Kidney epithelial cell (primary cell): Measurements from ENCODE around the gene GP1BB. TPM values are rescaled to one million over a fixed set of nuclear protein-coding genes. Genes with fewer than 3 reads are reported as not detected.

Source experiments
- DNase-seq: peaks from one replicate; pipeline ENCODE4 v3.0.0-alpha.2; 2010; ENCODE audit warnings: low read depth
- H3K27me3 ChIP-seq: 2 replicates; pipeline ENCODE4 v1.6.0; 2011; ENCODE audit warnings: low read length; ENCODE audit not compliant: control insufficient read depth, insufficient read depth
- H3K36me3 ChIP-seq: 2 replicates; pipeline ENCODE4 v1.5.1; 2011; ENCODE audit warnings: low read length; ENCODE audit not compliant: control insufficient read depth, insufficient read depth
- H3K4me3 ChIP-seq: 2 replicates; pipeline ENCODE4 v1.5.1; 2011; ENCODE audit warnings: low read depth, mild to moderate bottlenecking, control low read depth, low read length
- total RNA-seq: library from RNA; depleted of rRNA; stranded (reverse); fragments of >200 nt; gene quantifications from 2 replicates; pipeline ENCODE4 v1.2.3, GENCODE V29; 2015
- TF ChIP-seq, protein P1 (sequence below): IDR thresholded peaks from 2 replicates; pipeline ENCODE4 v1.5.1; 2011; ENCODE audit warnings: mild to moderate bottlenecking, moderate library complexity, low read length, control low read depth, inconsistent platforms; ENCODE audit not compliant: insufficient read depth, poor library complexity, severe bottlenecking

Gene GP1BB
- total RNA-seq, 1 donor from 2014 or later = 0.50 TPM

DNA sequence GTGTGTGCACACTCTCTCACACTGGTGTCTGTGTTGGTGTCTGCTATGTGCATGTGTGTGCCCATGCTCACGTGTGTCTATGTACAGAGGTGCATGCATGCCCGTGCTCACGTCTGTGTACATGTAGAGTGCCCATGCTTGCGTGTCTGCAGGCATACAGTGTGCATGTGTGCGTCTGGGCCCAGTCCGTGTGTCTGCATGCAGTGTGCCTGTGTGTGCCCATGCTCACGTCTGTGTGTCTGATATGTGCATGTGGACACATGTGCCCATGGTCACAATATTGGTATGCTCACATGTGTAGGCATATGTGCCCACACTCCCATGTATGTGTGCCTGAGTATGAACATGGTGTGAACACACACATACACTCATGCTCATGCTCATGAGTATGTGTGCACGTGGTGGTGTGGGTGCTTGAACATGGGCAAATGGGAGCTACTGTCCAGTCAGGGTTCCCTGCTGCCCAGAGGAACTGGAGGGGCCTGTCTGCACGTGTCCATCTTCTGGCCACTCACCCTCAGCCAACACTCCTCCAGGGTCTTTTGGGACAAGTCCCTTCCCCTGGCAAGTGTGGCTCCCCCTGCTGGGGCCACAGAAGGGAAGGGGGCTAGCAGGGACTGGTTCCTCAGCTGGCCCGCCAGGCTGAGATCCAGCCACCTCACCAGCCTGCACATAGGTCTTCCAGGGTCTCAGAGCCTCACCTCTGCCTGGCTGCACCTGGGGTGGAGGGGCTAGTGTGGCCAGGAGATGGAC, 29.9 kb downstream of the GP1BB start:
- TF ChIP-seq, protein P1, sequence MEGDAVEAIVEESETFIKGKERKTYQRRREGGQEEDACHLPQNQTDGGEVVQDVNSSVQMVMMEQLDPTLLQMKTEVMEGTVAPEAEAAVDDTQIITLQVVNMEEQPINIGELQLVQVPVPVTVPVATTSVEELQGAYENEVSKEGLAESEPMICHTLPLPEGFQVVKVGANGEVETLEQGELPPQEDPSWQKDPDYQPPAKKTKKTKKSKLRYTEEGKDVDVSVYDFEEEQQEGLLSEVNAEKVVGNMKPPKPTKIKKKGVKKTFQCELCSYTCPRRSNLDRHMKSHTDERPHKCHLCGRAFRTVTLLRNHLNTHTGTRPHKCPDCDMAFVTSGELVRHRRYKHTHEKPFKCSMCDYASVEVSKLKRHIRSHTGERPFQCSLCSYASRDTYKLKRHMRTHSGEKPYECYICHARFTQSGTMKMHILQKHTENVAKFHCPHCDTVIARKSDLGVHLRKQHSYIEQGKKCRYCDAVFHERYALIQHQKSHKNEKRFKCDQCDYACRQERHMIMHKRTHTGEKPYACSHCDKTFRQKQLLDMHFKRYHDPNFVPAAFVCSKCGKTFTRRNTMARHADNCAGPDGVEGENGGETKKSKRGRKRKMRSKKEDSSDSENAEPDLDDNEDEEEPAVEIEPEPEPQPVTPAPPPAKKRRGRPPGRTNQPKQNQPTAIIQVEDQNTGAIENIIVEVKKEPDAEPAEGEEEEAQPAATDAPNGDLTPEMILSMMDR = no peak
- H3K36me3 ChIP-seq = no peaks in the 10 kb centered on the region
- H3K4me3 ChIP-seq = no peak overlapping the region
- peaks cover 94% of the 10 kb centered on the region for H3K27me3 ChIP-seq
- no peak for DNase-seq

- peaks cover 96% of the 10 kb centered on the region for H3K27me3 ChIP-seq
- no peaks in the 10 kb centered on the region for H3K36me3 ChIP-seq
- DNase-seq = no peak
These were observed 30.8 kb downstream of the GP1BB start for GRCh38 chr22:19753996-19754700.

GRCh38 chr22:19754701-19755144, 31.4 kb downstream of the GP1BB start:
- TF ChIP-seq, protein P1 = no peak
- H3K4me3 ChIP-seq = no peak overlapping the region
- no peaks in the 10 kb centered on the region for H3K36me3 ChIP-seq
- DNase-seq = no peak
- peaks cover 96% of the 10 kb centered on the region for H3K27me3 ChIP-seq

More at GRCh38 chr22:19753996-19754700, 30.8 kb downstream of the GP1BB start:
- TF ChIP-seq, protein P1 = no peak
- no peak overlapping the region for H3K4me3 ChIP-seq

GRCh38 chr22:19755145-19755710, 31.9 kb downstream of the GP1BB start:
- Histone ChIP-seq H3K36me3 (no peaks in the 10 kb centered on the region), H3K4me3 (no peak overlapping the region), H3K27me3 (peaks cover 96% of the 10 kb centered on the region)
- TF ChIP-seq, protein P1 = no peak
- DNase-seq = no peak

GRCh38 chr22:19755722-19756287, 32.5 kb downstream of the GP1BB start:
- Histone ChIP-seq H3K27me3 (peaks cover 93% of the 10 kb centered on the region), H3K36me3 (no peaks in the 10 kb centered on the region), H3K4me3 (no peak overlapping the region)
- TF ChIP-seq, protein P1 = no peak
- no peak for DNase-seq
